WI38 (cell line): ENCODE data around the gene APOH.

ENCODE experiments used
- H3K4me3 ChIP-seq: 2 replicates; pipeline ENCODE4 v1.5.1; 2011; ENCODE audit warnings: low read depth, mild to moderate bottlenecking, control low read depth, low read length
- TF ChIP-seq, protein P1 (sequence below): IDR thresholded peaks from 2 replicates; pipeline ENCODE4 v1.5.1; 2012; ENCODE audit warnings: low read depth, mild to moderate bottlenecking, control low read depth, low read length

The APOH gene

DNA sequence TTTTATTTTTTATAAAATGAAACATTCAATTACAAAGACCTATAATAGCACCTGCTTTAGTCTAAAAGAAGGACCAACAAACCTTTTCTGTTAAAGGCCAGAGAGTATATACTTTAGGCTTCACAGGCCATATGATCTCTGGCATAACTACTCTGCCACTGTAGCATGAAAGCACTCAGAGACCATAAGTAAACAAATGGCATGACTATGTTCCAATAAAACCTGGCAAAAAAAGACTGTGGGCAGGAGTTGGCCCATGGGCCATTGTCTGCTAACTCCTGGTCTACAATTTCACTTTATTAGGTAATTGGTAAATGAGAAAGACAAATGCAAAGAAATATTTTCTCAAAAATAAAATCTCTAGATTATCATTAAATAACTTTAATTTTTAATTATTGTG is 52.2 kb downstream of the APOH start:
- no peak overlapping the region for H3K4me3 ChIP-seq
- TF ChIP-seq, protein P1, sequence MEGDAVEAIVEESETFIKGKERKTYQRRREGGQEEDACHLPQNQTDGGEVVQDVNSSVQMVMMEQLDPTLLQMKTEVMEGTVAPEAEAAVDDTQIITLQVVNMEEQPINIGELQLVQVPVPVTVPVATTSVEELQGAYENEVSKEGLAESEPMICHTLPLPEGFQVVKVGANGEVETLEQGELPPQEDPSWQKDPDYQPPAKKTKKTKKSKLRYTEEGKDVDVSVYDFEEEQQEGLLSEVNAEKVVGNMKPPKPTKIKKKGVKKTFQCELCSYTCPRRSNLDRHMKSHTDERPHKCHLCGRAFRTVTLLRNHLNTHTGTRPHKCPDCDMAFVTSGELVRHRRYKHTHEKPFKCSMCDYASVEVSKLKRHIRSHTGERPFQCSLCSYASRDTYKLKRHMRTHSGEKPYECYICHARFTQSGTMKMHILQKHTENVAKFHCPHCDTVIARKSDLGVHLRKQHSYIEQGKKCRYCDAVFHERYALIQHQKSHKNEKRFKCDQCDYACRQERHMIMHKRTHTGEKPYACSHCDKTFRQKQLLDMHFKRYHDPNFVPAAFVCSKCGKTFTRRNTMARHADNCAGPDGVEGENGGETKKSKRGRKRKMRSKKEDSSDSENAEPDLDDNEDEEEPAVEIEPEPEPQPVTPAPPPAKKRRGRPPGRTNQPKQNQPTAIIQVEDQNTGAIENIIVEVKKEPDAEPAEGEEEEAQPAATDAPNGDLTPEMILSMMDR = no peak

DNA sequence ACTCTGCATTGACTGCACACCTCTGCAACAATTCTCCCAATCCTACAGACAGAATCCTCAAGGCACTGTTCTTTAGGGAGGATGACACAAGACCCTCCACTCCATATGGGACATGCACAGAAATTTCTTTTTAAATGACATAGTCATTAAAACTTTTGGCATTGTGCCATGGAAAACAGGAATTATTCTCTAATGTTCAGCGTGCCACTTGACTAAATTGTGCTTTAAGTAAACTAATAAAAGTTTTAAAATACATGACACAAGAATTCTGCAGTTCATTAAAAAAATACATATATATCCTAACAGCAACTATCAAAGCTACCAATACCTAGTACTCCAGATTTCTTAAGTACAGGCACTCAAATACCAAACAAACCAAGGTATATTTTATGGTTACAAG is 53.3 kb downstream of the APOH start:
- TF ChIP-seq, protein P1 = no peak
- H3K4me3 ChIP-seq = no peak overlapping the region

GRCh38 chr17:66172691-66173223 is 56.5 kb downstream of the APOH start:
- H3K4me3 ChIP-seq = no peak overlapping the region
- TF ChIP-seq, protein P1 = no peak

DNA sequence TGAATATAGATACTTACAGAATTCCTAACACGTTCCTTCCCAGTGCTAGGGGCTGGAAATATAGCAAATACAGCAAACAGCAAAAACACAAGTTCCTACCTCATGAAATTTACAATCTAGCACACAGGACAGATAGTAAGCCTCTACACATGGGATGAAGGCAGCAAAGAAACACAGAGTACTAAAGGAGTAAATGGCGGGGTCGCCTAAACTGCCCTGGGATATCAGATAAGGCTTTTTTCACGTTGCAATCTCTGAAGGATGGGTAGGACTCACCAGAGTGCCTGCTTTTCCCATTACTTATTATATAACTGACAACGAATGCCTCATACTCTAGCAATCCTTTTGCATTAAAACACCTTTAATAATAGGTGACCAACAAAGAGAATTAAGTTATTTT is 57.1 kb downstream of the APOH start:
- no peak overlapping the region for H3K4me3 ChIP-seq
- TF ChIP-seq, protein P1 = no peak

DNA sequence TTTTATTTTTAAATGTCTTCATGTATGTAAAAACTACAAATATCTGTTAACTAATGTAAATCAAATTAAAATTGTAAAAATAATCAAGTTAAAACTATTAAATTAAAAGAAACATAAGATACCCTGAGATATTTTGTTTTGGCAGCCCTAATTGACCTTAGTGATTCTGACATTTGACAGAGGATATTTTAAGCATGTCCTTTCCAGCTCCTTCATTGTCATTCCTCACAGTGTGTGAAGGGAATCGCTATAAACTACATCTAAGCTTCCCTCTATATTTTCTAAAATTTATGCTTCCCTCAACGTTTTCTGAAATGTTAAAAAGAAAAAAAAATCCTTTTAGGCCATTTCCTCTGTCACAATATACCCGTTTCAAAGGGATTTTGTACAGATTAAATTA is 57.5 kb downstream of the APOH start:
- H3K4me3 ChIP-seq = no peak overlapping the region
- TF ChIP-seq, protein P1 = no peak

GRCh38 chr17:66171172-66171571 is 58.0 kb downstream of the APOH start:
- no peak overlapping the region for H3K4me3 ChIP-seq
- TF ChIP-seq, protein P1 = no peak

- no peak overlapping the region for H3K4me3 ChIP-seq
- TF ChIP-seq, protein P1 = no peak
Measured at GRCh38 chr17:66169839-66170238, 59.4 kb downstream of the APOH start.
